Mesenchymal stem cell (in vitro differentiated cells and primary cell): ENCODE measurements around the gene ERICH6B.

Experiments
- DNase-seq: peaks from one replicate; pipeline ENCODE4 v3.0.0-alpha.2; 2013
- H2AFZ ChIP-seq: one replicate; pipeline ENCODE4 v1.6.1; 2013; ENCODE audit warnings: low read depth, mild to moderate bottlenecking, control low read depth, inconsistent platforms, low read length, moderate library complexity
- H2AK5ac ChIP-seq: 2 replicates; pipeline ENCODE4 v1.6.1; 2013; ENCODE audit warnings: low read length, moderate library complexity, mild to moderate bottlenecking, inconsistent platforms; ENCODE audit not compliant: severe bottlenecking
- H2BK120ac ChIP-seq: one replicate; pipeline ENCODE4 v1.6.1; 2013; ENCODE audit warnings: low read depth, mild to moderate bottlenecking, inconsistent platforms, low read length, moderate library complexity
- H2BK12ac ChIP-seq, 2 experiments: one replicate each; pipeline ENCODE4 v1.6.1; 2013; ENCODE audit warnings: inconsistent platforms in 2 of 2, low read length in 2 of 2, mild to moderate bottlenecking in 2 of 2, moderate library complexity in 2 of 2, control low read depth in 1 of 2
- H2BK15ac ChIP-seq: one replicate; pipeline ENCODE4 v1.6.1; 2013; ENCODE audit warnings: mild to moderate bottlenecking, low read depth, inconsistent platforms; ENCODE audit not compliant: poor library complexity, severe bottlenecking
- H2BK5ac ChIP-seq: 2 replicates; pipeline ENCODE4 v1.6.1; 2013; ENCODE audit warnings: low read depth, mild to moderate bottlenecking, low read length, control low read depth, inconsistent platforms; ENCODE audit not compliant: poor library complexity, severe bottlenecking
- H3K14ac ChIP-seq, 2 experiments: one replicate each; pipeline ENCODE4 v1.6.1; 2013; ENCODE audit warnings: inconsistent platforms in 2 of 2, low read length in 2 of 2, control low read depth in 1 of 2, mild to moderate bottlenecking in 1 of 2, moderate library complexity in 1 of 2
- H3K18ac ChIP-seq, 2 experiments: one replicate each; pipeline ENCODE4 v1.6.1; 2013; ENCODE audit warnings: inconsistent platforms in 2 of 2, low read length in 2 of 2, control low read depth in 1 of 2, low read depth in 1 of 2, mild to moderate bottlenecking in 1 of 2
- H3K23ac ChIP-seq, 2 experiments: one replicate each; pipeline ENCODE4 v1.6.1; 2013; ENCODE audit warnings: inconsistent platforms in 2 of 2, low read length in 2 of 2, mild to moderate bottlenecking in 2 of 2, moderate library complexity in 2 of 2, control low read depth in 1 of 2
- H3K27ac ChIP-seq: 2 replicates; pipeline ENCODE4 v1.5.1; 2013; ENCODE audit warnings: mild to moderate bottlenecking, moderate library complexity, low read length, control low read depth, inconsistent platforms; ENCODE audit not compliant: poor library complexity, severe bottlenecking
- H3K27me3 ChIP-seq, 2 experiments: 2 replicates each; pipeline versions ENCODE4 v1.6.1 to v1.7.0; 2013; ENCODE audit warnings: low read length in 2 of 2, mild to moderate bottlenecking in 2 of 2, moderate library complexity in 2 of 2, control low read depth in 1 of 2, inconsistent platforms in 1 of 2; ENCODE audit not compliant: control insufficient read depth in 1 of 2, insufficient read depth in 1 of 2
- H3K36me3 ChIP-seq, 2 experiments: 2 replicates each; pipeline versions ENCODE4 v1.6.1 to v1.7.0; 2013; ENCODE audit warnings: low read length in 2 of 2, control low read depth in 1 of 2, inconsistent platforms in 1 of 2, low read depth in 1 of 2, mild to moderate bottlenecking in 1 of 2; ENCODE audit not compliant: insufficient read depth in 2 of 2, control insufficient read depth in 1 of 2
- H3K4ac ChIP-seq, 2 experiments: one replicate each; pipeline ENCODE4 v1.6.1; 2013; ENCODE audit warnings: inconsistent platforms in 2 of 2, low read length in 2 of 2, mild to moderate bottlenecking in 2 of 2, moderate library complexity in 2 of 2, control low read depth in 1 of 2, low read depth in 1 of 2
- H3K4me1 ChIP-seq: 2 replicates; pipeline ENCODE4 v1.6.1; 2013; ENCODE audit warnings: low read depth, low read length, control low read depth; ENCODE audit not compliant: control insufficient read depth, insufficient read depth
- H3K4me2 ChIP-seq: 2 replicates; pipeline ENCODE4 v1.6.1; 2013; ENCODE audit warnings: low read length, mild to moderate bottlenecking, inconsistent platforms; ENCODE audit not compliant: poor library complexity, severe bottlenecking
- H3K4me3 ChIP-seq, 2 experiments: 2 replicates each; pipeline versions ENCODE4 v1.5.1 to v1.7.0; 2013; ENCODE audit warnings: low read length in 2 of 2, mild to moderate bottlenecking in 2 of 2, control low read depth in 1 of 2, low read depth in 1 of 2; ENCODE audit not compliant: insufficient read depth in 1 of 2
- H3K79me1 ChIP-seq: replicated peaks from 2 replicates; pipeline ENCODE4 v1.6.1; 2013; ENCODE audit warnings: mild to moderate bottlenecking, control low read depth, low read length, inconsistent platforms; ENCODE audit not compliant: poor library complexity, severe bottlenecking
- H3K9ac ChIP-seq: 2 replicates; pipeline ENCODE4 v1.7.0; 2013; ENCODE audit warnings: mild to moderate bottlenecking, low read length, moderate library complexity
- H3K9me3 ChIP-seq: 2 replicates; pipeline ENCODE4 v1.7.0; 2013; ENCODE audit warnings: mild to moderate bottlenecking, low read length; ENCODE audit not compliant: control insufficient read depth
- H4K8ac ChIP-seq: one replicate; pipeline ENCODE4 v1.6.1; 2013; ENCODE audit warnings: inconsistent platforms, mild to moderate bottlenecking, low read length, moderate library complexity
- H4K91ac ChIP-seq: one replicate; pipeline ENCODE4 v1.6.1; 2013; ENCODE audit warnings: mild to moderate bottlenecking, low read length, inconsistent platforms
- WGBS: methylation state at CpG from one replicate; pipeline ENCODE4 v1.1.7; 2013; ENCODE audit warnings: mixed read lengths; 5-methylcytosine and 5-hydroxymethylcytosine counted together

ERICH6B gene

DNA sequence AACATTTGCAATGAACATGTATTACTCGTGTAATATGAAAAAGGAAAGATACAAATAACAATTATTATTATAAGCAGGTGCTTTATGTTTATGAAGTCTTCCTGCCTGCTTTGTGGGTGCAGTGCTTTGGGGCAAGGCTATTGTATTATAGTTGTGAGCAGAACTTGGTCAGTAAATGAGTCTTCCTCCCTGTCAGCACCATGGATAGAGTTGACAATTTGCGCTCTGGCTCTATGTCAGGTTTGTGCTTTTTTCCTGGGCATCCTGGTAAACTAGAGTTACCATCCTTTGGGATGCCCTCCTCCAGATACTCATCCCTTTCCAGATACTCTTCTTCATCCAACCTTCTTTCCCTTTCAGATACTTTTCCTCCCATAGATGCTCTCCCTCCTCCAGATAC is 19.6 kb downstream of the ERICH6B start:
- Histone ChIP-seq H4K8ac (no peak overlapping the region), H3K9ac (no peak overlapping the region), H2BK5ac (no peak overlapping the region), H3K14ac (no peak overlapping the region), H3K79me1 (no peaks in the 10 kb centered on the region), H2AK5ac (no peak overlapping the region), H3K27ac (no peak overlapping the region), H3K4ac (no peak overlapping the region), H3K23ac (no peak overlapping the region), H4K91ac (no peak overlapping the region), H3K9me3 (no peaks in the 10 kb centered on the region), H2AFZ (no peak overlapping the region), H2BK12ac (no peak overlapping the region), H2BK120ac (no peak overlapping the region), H3K4me3 (no peak overlapping the region), H3K36me3 (no peaks in the 10 kb centered on the region), H3K4me2 (no peak overlapping the region), H3K4me1 (no peaks in the 10 kb centered on the region), H3K27me3 (peaks cover 34 to 55% of the 10 kb centered on the region in 2 experiments), H2BK15ac (no peak overlapping the region), H3K18ac (no peak overlapping the region)
- no peak for DNase-seq
- 68% methylated on average over 1 of the region's 2 CpGs for WGBS

DNA sequence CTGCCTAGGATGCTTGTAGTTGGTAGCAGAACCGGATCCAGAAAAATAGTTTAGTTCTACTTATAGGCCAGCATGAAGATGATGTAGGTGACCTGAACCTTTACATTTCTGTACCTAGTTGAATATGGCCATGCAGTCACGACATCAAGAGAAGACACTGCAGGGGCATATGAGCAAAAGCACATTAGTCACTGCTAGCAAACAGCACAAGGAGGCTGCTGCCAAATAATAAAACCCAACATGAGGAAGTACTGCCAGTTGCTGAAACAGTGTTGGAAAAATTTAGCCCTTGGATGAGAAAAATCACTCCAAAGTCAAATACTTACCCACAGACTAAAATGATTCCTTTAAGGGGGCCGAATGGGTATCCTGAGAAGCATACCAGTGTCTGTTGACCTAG is 20.8 kb downstream of the ERICH6B start:
- H3K4me3 ChIP-seq: no peak overlapping the region
- 50% methylated on average over 3 of the region's 3 CpGs for WGBS

DNA sequence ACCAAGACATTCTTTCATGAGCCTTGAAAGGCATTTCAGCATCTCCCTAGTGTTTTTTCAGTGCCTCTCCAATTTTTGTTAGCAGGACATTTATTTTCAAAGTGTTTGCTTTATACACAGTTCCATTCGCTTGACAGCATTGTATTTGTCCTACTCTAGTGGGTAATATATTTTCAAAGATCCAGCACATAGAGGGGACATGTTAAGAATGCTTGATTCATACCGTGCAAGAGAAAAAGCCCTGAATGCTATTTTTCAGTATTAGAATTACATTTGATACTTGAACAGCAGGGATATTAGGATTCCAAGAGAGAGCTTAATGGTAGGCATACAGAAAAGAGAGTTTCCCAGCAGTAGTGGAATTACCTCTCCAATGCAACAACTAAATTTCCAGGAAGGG is 21.3 kb downstream of the ERICH6B start:
- no peak overlapping the region for H3K14ac ChIP-seq
- no peak overlapping the region for H2BK15ac ChIP-seq
- no peak overlapping the region for H4K91ac ChIP-seq
- no peaks in the 10 kb centered on the region for H3K79me1 ChIP-seq
- no peak overlapping the region for H4K8ac ChIP-seq
- H2BK120ac ChIP-seq: no peak overlapping the region
- no peak overlapping the region for H2BK5ac ChIP-seq
- H2AFZ ChIP-seq: no peak overlapping the region
- H3K23ac ChIP-seq: no peak overlapping the region
- no peak overlapping the region for H3K9ac ChIP-seq
- no peak for DNase-seq
- H2BK12ac ChIP-seq: no peak overlapping the region
- no peak overlapping the region for H3K18ac ChIP-seq
- no peak overlapping the region for H3K4me3 ChIP-seq
- no CpG with 5 or more reads among the region's 2 CpGs for WGBS
- no peaks in the 10 kb centered on the region for H3K36me3 ChIP-seq
- H2AK5ac ChIP-seq: no peak overlapping the region
- H3K27ac ChIP-seq: no peak overlapping the region
- H3K4ac ChIP-seq: no peak overlapping the region
- H3K9me3 ChIP-seq: no peaks in the 10 kb centered on the region
- H3K4me1 ChIP-seq: no peaks in the 10 kb centered on the region
- H3K27me3 ChIP-seq: peaks cover 30 to 45% of the 10 kb centered on the region in 2 experiments
- H3K4me2 ChIP-seq: no peak overlapping the region

More for the DNA sequence above, 20.8 kb downstream of the ERICH6B start:
- no peak overlapping the region for H3K4me2 ChIP-seq
- H3K4me1 ChIP-seq: no peaks in the 10 kb centered on the region
- no peak overlapping the region for H3K23ac ChIP-seq
- H3K27ac ChIP-seq: no peak overlapping the region
- no peak overlapping the region for H2AFZ ChIP-seq
- H3K18ac ChIP-seq: no peak overlapping the region
- H3K9ac ChIP-seq: no peak overlapping the region
- H3K27me3 ChIP-seq: peaks cover 34 to 51% of the 10 kb centered on the region in 2 experiments
- no peak overlapping the region for H3K4ac ChIP-seq
- H2BK5ac ChIP-seq: no peak overlapping the region
- H2AK5ac ChIP-seq: no peak overlapping the region
- no peaks in the 10 kb centered on the region for H3K9me3 ChIP-seq
- H3K36me3 ChIP-seq: no peaks in the 10 kb centered on the region
- H4K8ac ChIP-seq: no peak overlapping the region
- H3K14ac ChIP-seq: no peak overlapping the region
- H2BK12ac ChIP-seq: no peak overlapping the region
- H2BK120ac ChIP-seq: no peak overlapping the region
- H3K79me1 ChIP-seq: no peaks in the 10 kb centered on the region
- no peak for DNase-seq
- no peak overlapping the region for H2BK15ac ChIP-seq
- H4K91ac ChIP-seq: no peak overlapping the region

DNA sequence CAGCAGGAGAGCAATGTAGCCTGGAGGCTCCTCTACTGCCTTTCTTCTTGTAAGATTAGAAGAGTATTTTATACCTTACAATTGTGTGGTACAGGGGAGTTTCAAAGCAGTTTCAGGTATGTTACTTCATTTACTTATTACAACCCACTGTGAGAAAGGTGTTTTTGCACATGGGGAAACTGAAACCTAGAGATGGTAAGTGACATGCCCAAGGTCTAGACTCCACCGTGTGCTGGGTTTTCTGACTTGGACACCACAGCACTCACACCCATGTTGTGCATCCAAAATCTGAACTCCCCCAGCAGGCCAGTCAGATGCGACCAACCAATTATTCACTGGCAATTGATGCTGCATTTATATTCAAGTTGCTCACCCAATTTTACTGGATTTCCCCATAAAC is 22.8 kb downstream of the ERICH6B start:
- no peak overlapping the region for H3K4me3 ChIP-seq
- H3K9ac ChIP-seq: no peak overlapping the region
- H3K23ac ChIP-seq: no peak overlapping the region
- H3K14ac ChIP-seq: no peak overlapping the region
- no peak overlapping the region for H3K4ac ChIP-seq
- H4K8ac ChIP-seq: no peak overlapping the region
- no peak overlapping the region for H2BK15ac ChIP-seq
- no peak overlapping the region for H4K91ac ChIP-seq
- no peaks in the 10 kb centered on the region for H3K36me3 ChIP-seq
- H3K27me3 ChIP-seq: peaks cover 21 to 36% of the 10 kb centered on the region in 2 experiments
- no peak for DNase-seq
- H3K27ac ChIP-seq: no peak overlapping the region
- H2AK5ac ChIP-seq: no peak overlapping the region
- H2BK12ac ChIP-seq: no peak overlapping the region
- H2BK120ac ChIP-seq: no peak overlapping the region
- no peak overlapping the region for H2BK5ac ChIP-seq
- no peaks in the 10 kb centered on the region for H3K79me1 ChIP-seq
- H2AFZ ChIP-seq: no peak overlapping the region
- H3K4me1 ChIP-seq: no peaks in the 10 kb centered on the region
- WGBS: 86% methylated on average over 2 of the region's 2 CpGs
- H3K18ac ChIP-seq: no peak overlapping the region
- no peak overlapping the region for H3K4me2 ChIP-seq
- no peaks in the 10 kb centered on the region for H3K9me3 ChIP-seq
